H7 (cell line): Measurements from ENCODE around the gene RNF2. TPM values are rescaled to one million over a fixed set of nuclear protein-coding genes. Genes with fewer than 3 reads are reported as not detected.

Experiments
- total RNA-seq: library from RNA; depleted of rRNA; stranded (reverse); fragments of >200 nt; shearing (Covaris generic); gene quantifications from 2 replicates; pipeline ENCODE4 v1.2.3, GENCODE V29; 2014; rRNA removed

The RNF2 gene
- total RNA-seq, 1 experiment from 2014 or later: 41.3 TPM

Other genes starting within 250 kb of the RNF2 start
- gene NIBAN1, start 71.0 kb upstream of the RNF2 start, total RNA-seq: 3.6 and 3.8 TPM in 2 replicates
- gene TRMT1L, start 111.4 kb downstream of the RNF2 start, total RNA-seq: 24.5 and 50.5 TPM in 2 replicates
- gene SWT1, start 111.6 kb downstream of the RNF2 start, total RNA-seq: 6.3 and 8.6 TPM in 2 replicates